Fibroblast of pulmonary artery (primary cell): ENCODE results near the gene CYP17A1.
"Not testable (repeated sequence)": the region's sequence is repeated elsewhere in the genome, so short reads cannot be mapped to it uniquely, and the experiment has no call there.

Experiments
- DNase-seq: peaks from one replicate; pipeline ENCODE4 v3.0.0-alpha.2; 2010; ENCODE audit warnings: low read depth
- H3K4me3 ChIP-seq: replicated peaks from 2 replicates; pipeline ENCODE4 v1.5.1; 2011; ENCODE audit warnings: low read depth, mild to moderate bottlenecking, control low read depth, low read length, moderate library complexity
- TF ChIP-seq, protein P1 (sequence below): IDR thresholded peaks from 2 replicates; pipeline ENCODE4 v1.5.1; 2011; ENCODE audit warnings: mild to moderate bottlenecking, control low read depth, low read length, inconsistent platforms; ENCODE audit errors: missing control alignments

CYP17A1 gene

DNA sequence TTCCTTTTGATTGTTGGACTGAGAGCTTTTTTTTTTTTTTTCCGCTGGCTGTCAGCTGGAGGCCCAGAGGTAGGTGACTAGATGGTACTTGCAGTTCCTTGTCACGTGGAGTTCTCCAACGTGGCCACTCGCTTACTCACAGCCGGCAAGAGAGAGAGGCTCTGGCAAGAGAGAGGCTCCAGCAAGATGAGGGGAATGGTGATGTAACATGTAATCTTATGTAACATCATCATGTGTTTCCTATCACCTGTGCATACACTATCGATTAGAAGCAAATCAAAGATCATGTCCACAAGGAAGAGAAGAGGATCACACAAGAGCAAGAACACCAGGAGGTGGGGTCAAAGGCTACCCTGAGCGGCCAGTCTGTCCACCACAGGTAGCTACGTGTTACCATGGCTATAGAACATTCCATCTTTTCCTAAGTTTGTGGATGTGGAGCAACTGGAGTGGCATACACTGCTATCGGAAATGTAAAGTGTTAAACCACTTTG, 12.9 kb upstream of the CYP17A1 start:
- no peak overlapping the region for H3K4me3 ChIP-seq

DNA sequence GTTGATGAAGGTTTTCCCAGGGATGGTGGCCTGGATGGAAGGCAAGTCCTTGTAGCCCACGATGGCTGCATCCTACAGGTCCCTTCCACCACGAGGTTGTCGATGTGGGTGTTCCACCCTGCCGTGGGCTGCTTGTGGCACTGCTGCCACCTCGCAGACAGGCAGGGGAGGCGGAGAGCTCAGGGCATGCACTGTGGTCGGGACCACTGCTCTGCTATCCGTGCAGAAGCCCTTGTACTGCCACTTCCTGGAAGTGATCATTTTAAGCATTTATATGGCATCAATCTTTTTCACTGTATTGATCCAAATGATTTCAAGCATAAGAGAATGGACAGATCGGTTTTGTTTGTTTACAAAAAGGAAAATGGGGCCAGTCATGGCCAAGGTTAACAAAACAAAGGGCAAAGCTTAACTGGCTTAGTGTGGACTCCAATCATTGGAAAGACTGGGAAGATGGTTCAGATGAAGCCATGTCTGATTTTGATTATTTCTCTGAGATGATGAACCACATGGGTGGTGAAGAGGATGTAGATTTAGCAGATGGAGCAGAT, 8.2 kb upstream of the CYP17A1 start:
- TF ChIP-seq, protein P1, sequence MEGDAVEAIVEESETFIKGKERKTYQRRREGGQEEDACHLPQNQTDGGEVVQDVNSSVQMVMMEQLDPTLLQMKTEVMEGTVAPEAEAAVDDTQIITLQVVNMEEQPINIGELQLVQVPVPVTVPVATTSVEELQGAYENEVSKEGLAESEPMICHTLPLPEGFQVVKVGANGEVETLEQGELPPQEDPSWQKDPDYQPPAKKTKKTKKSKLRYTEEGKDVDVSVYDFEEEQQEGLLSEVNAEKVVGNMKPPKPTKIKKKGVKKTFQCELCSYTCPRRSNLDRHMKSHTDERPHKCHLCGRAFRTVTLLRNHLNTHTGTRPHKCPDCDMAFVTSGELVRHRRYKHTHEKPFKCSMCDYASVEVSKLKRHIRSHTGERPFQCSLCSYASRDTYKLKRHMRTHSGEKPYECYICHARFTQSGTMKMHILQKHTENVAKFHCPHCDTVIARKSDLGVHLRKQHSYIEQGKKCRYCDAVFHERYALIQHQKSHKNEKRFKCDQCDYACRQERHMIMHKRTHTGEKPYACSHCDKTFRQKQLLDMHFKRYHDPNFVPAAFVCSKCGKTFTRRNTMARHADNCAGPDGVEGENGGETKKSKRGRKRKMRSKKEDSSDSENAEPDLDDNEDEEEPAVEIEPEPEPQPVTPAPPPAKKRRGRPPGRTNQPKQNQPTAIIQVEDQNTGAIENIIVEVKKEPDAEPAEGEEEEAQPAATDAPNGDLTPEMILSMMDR = no peak
- no peak overlapping the region for H3K4me3 ChIP-seq
- DNase-seq = no peak

More for the DNA sequence above, 12.9 kb upstream of the CYP17A1 start:
- TF ChIP-seq, protein P1 = no peak
- DNase-seq = no peak

DNA sequence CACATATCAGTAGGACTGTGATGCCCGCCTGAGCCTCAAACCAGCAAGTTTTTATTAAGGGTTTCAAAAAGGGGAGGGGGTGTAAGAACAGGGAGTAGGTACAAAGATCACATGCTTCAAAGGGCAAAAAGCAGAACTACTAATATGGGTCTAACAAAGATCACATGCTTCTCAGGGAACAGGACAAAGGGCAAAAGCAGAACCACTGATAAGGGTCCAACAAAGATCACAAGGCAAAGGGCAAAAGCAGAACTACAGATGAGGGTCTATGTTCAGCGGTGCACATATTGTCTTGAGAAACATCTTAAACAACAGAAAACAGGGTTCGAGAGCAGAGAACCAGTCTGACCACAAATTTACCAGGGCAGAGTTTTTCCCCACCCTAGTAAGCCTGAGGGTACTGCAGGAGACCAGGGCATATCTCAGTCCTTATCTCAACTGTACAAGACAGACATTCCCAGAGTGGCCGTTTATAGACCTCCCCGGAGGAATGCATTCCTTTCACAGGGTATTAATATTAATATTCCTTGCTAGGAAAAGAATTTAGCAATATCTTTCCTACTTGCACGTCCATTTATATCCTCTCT, 7.1 kb upstream of the CYP17A1 start:
- DNase-seq, H3K4me3 ChIP-seq: not testable (repeated sequence)

DNA sequence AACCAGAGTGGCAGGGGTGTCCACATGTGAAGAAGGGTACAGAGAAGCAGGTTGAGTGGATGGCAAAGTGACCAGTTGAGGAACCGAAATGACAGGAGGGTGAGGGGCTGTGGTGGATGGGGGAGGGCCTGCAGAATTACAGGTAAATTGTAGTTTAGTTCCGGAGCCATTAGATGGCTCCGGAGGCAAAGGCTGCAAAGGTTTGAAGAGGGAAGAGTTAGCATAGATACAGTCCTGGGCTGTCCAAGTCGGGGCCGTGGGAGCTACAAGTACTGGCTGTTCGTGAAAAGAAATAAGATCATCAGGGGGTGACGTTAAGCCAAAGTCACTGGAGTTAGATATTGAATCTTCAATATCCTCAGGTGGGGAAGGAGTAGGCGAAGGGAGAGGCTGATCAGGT, 5.9 kb upstream of the CYP17A1 start:
- not testable (repeated sequence) for H3K4me3 ChIP-seq, DNase-seq

DNA sequence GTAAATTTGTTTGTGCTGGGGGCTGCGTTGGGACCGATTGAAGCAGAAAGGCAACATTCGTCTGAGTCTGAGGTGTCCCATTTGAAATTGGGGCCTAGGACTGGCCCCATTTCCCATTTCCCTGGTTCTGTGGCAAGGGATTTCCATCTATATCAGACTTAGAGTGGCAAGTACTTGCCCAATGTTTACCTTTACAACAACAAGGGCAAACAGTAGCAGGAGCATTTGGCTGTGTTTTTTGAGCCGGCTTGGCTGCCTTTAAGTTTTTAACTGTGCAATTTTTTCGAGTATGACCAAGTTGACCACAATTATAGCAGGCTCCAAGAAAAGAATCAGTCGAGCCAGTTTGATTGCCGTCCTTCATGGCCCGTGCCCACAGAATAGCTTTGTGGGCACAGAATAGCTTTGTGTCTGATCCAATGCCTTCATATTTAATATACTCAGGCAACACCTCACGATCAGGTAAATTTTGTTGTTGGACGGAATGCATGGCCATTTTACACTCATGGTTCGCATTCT, 4.7 kb upstream of the CYP17A1 start:
- no peak for DNase-seq
- H3K4me3 ChIP-seq = no peak overlapping the region
- TF ChIP-seq, protein P1 = no peak

DNA sequence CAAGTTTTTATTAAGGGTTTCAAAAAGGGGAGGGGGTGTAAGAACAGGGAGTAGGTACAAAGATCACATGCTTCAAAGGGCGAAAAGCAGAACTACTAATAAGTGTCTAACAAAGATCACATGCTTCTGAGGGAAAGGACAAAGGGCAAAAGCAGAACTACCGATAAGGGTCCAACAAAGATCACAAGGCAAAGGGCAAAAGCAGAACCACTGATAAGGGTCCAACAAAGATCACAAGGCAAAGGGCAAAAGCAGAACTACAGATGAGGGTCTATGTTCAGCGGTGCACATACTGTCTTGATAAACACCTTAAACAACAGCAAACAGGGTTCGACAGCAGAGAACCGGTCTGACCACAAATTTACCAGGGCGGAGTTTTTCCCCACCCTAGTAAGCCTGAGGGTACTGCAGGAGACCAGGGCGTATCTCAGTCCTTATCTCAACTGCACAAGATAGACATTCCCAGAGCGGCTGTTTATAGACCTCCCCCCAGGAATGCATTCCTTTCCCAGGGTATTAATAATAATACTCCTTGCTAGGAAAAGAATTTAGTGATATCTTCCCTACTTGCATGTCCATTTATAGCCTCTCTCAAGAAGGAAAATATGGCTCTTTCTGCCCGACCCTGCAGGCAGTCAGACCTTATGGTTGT, 1.2 kb upstream of the CYP17A1 start:
- DNase-seq, H3K4me3 ChIP-seq: not testable (repeated sequence)

DNA sequence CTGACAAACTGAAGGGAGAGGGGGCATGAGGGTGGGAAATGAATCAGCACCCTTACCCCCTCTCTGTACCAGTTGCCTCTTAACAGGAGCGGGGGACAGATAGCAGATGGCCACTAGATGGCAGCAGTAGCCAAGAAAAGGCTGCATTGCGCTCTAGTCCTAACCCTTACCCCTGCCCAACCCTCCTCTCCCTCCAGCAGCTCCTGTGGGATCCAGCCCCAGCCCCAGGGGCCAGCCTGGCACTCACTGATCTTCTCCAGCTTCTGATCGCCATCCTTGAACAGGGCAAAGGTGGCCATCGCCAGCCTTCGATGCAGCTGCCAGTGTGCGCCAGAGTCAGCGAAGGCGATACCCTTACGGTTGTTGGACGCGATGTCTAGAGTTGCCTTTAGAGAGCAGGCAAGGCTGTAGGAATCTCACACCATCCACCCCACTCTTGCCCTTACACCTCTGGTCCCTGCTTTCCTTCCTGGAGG, 2.2 kb downstream of the CYP17A1 start:
- TF ChIP-seq, protein P1 = peak; percentile 84
- peak; percentile 83 for DNase-seq
- no peak overlapping the region for H3K4me3 ChIP-seq

DNA sequence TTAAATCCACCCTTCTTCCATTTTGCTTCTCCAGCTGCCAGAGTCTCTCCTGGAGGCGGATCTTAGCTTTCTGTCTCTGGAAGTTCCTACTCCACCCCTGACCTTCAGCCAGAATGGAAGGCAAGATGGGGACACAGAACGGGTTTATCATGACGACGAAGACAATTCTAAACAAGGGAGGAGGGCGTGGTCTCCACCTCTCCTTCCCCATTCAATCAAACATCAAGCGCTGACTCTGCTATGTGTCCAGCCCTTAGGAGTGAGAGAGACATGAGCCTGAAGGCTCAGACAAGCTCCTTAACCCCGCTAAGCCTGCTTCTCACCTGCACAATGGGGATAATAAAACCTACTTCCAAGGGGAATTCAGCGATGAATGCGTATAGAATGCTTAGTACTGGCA, 3.1 kb downstream of the CYP17A1 start:
- no peak for DNase-seq
- H3K4me3 ChIP-seq = no peak overlapping the region
- TF ChIP-seq, protein P1 = no peak
